ENCODE measurements around the gene SBF2. TPM values are rescaled to one million over a fixed set of nuclear protein-coding genes. Genes with fewer than 3 reads are reported as not detected.

Gene SBF2
- total and polyA plus RNA-seq, 2 of the 13 experiments (the other 11 are each of a cell fraction or from before 2014, with no cell fraction given) = 24.0 to 45.8 TPM

DNA sequence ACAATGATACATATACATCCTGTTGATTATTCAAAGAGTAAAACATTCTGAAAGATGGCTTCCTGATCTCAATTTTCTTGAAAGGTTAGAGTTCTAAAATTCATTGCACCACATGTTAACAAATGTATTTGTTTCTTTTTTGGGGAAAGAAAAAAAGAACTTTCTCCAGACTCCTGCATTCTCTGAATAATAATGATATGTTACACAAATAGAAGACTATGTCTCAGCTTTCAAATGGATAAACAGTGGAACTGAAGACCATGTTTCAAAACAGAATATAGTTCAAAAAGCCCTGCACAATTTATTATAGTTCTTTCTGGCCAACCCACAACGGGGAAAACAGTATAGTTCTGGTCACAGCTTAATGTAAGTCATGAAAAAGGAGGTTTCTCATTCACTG is 277.0 kb downstream of the SBF2 start (continued):
- TF ChIP-seq RARA (CRISPR knock-in tag; IDR thresholded peaks at IDR 0.05) = no peak
- TF ChIP-seq ZNF484 (CRISPR knock-in tag; IDR thresholded peaks at IDR 0.05; ENCODE audit: borderline replicate concordance, low read depth) = no peak
- no peak for TF ChIP-seq ZNF83 (CRISPR knock-in tag; IDR thresholded peaks at IDR 0.05; ENCODE audit: borderline replicate concordance)
- TF ChIP-seq RFXAP (CRISPR knock-in tag; IDR thresholded peaks at IDR 0.05; ENCODE audit: borderline replicate concordance) = no peak
- no peak for TF ChIP-seq ZNF263 (CRISPR knock-in tag; IDR thresholded peaks at IDR 0.05)
- TF ChIP-seq, protein P1, sequence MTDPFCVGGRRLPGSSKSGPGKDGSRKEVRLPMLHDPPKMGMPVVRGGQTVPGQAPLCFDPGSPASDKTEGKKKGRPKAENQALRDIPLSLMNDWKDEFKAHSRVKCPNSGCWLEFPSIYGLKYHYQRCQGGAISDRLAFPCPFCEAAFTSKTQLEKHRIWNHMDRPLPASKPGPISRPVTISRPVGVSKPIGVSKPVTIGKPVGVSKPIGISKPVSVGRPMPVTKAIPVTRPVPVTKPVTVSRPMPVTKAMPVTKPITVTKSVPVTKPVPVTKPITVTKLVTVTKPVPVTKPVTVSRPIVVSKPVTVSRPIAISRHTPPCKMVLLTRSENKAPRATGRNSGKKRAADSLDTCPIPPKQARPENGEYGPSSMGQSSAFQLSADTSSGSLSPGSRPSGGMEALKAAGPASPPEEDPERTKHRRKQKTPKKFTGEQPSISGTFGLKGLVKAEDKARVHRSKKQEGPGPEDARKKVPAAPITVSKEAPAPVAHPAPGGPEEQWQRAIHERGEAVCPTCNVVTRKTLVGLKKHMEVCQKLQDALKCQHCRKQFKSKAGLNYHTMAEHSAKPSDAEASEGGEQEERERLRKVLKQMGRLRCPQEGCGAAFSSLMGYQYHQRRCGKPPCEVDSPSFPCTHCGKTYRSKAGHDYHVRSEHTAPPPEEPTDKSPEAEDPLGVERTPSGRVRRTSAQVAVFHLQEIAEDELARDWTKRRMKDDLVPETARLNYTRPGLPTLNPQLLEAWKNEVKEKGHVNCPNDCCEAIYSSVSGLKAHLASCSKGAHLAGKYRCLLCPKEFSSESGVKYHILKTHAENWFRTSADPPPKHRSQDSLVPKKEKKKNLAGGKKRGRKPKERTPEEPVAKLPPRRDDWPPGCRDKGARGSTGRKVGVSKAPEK (CRISPR knock-in tag; IDR thresholded peaks at IDR 0.05; ENCODE audit: borderline replicate concordance) = no peak
- TF ChIP-seq ZNF800 (CRISPR knock-in tag; IDR thresholded peaks at IDR 0.05) = no peak

DNA sequence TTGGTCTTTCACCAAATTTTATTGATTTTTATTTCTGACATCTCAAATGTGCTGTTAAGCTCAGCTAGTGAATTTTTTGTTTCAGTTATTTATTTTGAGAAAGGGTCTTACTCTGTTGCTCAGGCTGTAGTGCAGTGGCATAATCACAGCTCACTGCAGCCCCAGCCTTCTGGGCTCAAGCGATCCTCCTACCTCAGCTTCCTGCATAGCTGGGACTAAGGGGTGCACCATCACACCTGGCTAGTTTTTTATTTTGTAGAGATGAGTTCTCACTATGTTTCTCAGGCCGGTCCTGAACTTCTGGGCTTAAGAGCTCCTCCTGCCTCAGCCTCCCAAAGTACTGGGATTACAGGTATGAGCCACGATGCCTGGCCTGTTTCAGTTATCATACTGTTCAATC is 282.0 kb downstream of the SBF2 start:
- no peaks in the 10 kb centered on the region for H3K4me1 ChIP-seq (ENCODE audit: insufficient read depth, low read length)
- H3K79me2 ChIP-seq (ENCODE audit: insufficient read depth, low read length) = no peaks in the 10 kb centered on the region
- H2AFZ ChIP-seq (ENCODE audit: low read length) = no peak overlapping the region
- BruUV-seq (replicated peaks) = no TSS peak
- no peaks in the 10 kb centered on the region for H4K20me1 ChIP-seq (ENCODE audit: insufficient read depth, low read length)
- in situ Hi-C loops (cut with HindIII; ENCODE audit: extremely low pct_ligation_motif_present, low pct_unique_long_range_greater_than_20kb) = no loop called here
- H3K27me3 ChIP-seq (ENCODE audit: control insufficient read depth in 1 of 2, insufficient read depth in 2 of 2, low read length in 2 of 2) = no peaks in the 10 kb centered on the region
- H3K4me2 ChIP-seq (ENCODE audit: low read depth, low read length) = no peak overlapping the region
- intact Hi-C loops (cut with micrococcal nuclease; ENCODE audit: unreplicated experiment) = no loop called here
- 94% methylated on average over 3 of the region's 3 CpGs for WGBS (ENCODE audit: low lambda C conversion rate)
- CTCF ChIA-PET (ENCODE audit: low intra/inter-chr PET ratio, low total read pairs) = no interaction called here
- H3K9me3 ChIP-seq (ENCODE audit: low read length) = peaks cover 26% of the 10 kb centered on the region; the same call in 1 of the 2 replicates
- DNase-seq (ENCODE audit: low spot score) = no peak
- H3K27ac ChIP-seq (ENCODE audit: extremely low read length, insufficient read depth, low read length) = no peak overlapping the region
- H3K9ac ChIP-seq (ENCODE audit: insufficient read depth, low read depth, low read length) = no peak overlapping the region
- POLR2A ChIA-PET = no interaction called here
- FAIRE-seq = no peak
- H3K36me3 ChIP-seq (replicated peaks in 1 of 2; ENCODE audit: control insufficient read depth in 1 of 2, insufficient read depth in 2 of 2, low read length in 2 of 2) = no peaks in the 10 kb centered on the region
- ATAC-seq = no peak
- no peak overlapping the region for H3K4me3 ChIP-seq (replicated peaks in 1 of 3; ENCODE audit: insufficient read depth in 1 of 3, low read depth in 2 of 3, low read length in 3 of 3)
- TF ChIP-seq ATF6 (CRISPR knock-in tag; conservative IDR thresholded peaks at IDR 0.05) = no peak
- no peak for TF ChIP-seq ZC3H13 (CRISPR knock-in tag; IDR thresholded peaks at IDR 0.05)
- TF ChIP-seq ZNF253 (CRISPR knock-in tag; IDR thresholded peaks at IDR 0.05; ENCODE audit: borderline replicate concordance) = no peak
- TF ChIP-seq, protein P2, sequence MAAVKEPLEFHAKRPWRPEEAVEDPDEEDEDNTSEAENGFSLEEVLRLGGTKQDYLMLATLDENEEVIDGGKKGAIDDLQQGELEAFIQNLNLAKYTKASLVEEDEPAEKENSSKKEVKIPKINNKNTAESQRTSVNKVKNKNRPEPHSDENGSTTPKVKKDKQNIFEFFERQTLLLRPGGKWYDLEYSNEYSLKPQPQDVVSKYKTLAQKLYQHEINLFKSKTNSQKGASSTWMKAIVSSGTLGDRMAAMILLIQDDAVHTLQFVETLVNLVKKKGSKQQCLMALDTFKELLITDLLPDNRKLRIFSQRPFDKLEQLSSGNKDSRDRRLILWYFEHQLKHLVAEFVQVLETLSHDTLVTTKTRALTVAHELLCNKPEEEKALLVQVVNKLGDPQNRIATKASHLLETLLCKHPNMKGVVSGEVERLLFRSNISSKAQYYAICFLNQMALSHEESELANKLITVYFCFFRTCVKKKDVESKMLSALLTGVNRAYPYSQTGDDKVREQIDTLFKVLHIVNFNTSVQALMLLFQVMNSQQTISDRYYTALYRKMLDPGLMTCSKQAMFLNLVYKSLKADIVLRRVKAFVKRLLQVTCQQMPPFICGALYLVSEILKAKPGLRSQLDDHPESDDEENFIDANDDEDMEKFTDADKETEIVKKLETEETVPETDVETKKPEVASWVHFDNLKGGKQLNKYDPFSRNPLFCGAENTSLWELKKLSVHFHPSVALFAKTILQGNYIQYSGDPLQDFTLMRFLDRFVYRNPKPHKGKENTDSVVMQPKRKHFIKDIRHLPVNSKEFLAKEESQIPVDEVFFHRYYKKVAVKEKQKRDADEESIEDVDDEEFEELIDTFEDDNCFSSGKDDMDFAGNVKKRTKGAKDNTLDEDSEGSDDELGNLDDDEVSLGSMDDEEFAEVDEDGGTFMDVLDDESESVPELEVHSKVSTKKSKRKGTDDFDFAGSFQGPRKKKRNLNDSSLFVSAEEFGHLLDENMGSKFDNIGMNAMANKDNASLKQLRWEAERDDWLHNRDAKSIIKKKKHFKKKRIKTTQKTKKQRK (IDR thresholded peaks at IDR 0.05; ENCODE audit: low read length) = no peak
- TF ChIP-seq PCBP2 (optimal IDR thresholded peaks at IDR 0.05; ENCODE audit: low read depth, low read length, poor library complexity, severe bottlenecking) = no peak
- no peak for TF ChIP-seq ATAD3A (CRISPR knock-in tag; IDR thresholded peaks at IDR 0.05)
- TF ChIP-seq STAG1 (CRISPR knock-in tag; IDR thresholded peaks at IDR 0.05) = no peak
